Neural progenitor cell (in vitro differentiated cells): Measurements from ENCODE around the gene THSD4. TPM values are rescaled to one million over a fixed set of nuclear protein-coding genes. Genes with fewer than 3 reads are reported as not detected.

ENCODE experiments used
- DNase-seq: peaks from one replicate; pipeline ENCODE4 v3.0.0-alpha.2; 2016; ENCODE audit warnings: low spot score
- H2AFZ ChIP-seq: fragments of 200-600 bp; sonication (generic); replicated peaks from 2 replicates; pipeline ENCODE4 v1.6.1; 2016; ENCODE audit warnings: antibody characterized with exemption
- H3F3A ChIP-seq: fragments of 200-600 bp; sonication (generic); 2 replicates; pipeline ENCODE4 v1.6.1; 2016; ENCODE audit warnings: antibody characterized with exemption, low read depth
- H3K27ac ChIP-seq: fragments of 200-600 bp; sonication (generic); 2 replicates; pipeline ENCODE4 v1.5.1; 2016; ENCODE audit warnings: mild to moderate bottlenecking
- H3K27me3 ChIP-seq: fragments of 200-600 bp; sonication (generic); 2 replicates; pipeline ENCODE4 v1.6.1; 2016; ENCODE audit warnings: mild to moderate bottlenecking, moderate library complexity
- H3K36me3 ChIP-seq: fragments of 200-600 bp; sonication (generic); 2 replicates; pipeline ENCODE4 v1.5.1; 2016
- H3K4me1 ChIP-seq: fragments of 200-600 bp; sonication (generic); 2 replicates; pipeline ENCODE4 v1.6.1; 2016; ENCODE audit warnings: mixed run types
- H3K4me2 ChIP-seq: fragments of 200-600 bp; sonication (generic); 2 replicates; pipeline ENCODE4 v1.6.1; 2016
- H3K4me3 ChIP-seq: fragments of 200-600 bp; sonication (generic); 2 replicates; pipeline ENCODE4 v1.5.1; 2016
- H3K79me2 ChIP-seq: fragments of 200-600 bp; sonication (generic); 2 replicates; pipeline ENCODE4 v1.6.1; 2016; ENCODE audit warnings: low read depth
- H3K9ac ChIP-seq: fragments of 200-600 bp; sonication (generic); 2 replicates; pipeline ENCODE4 v1.6.1; 2016
- H3K9me3 ChIP-seq: fragments of 200-600 bp; sonication (generic); 2 replicates; pipeline ENCODE4 v1.5.1; 2016; ENCODE audit warnings: low read depth
- H4K20me1 ChIP-seq: fragments of 200-600 bp; sonication (generic); 2 replicates; pipeline ENCODE4 v1.6.1; 2016; ENCODE audit warnings: low read depth
- H3K27ac Mint-ChIP-seq: 3 replicates; pipeline ENCODE4 v1.8.0; 2021; ENCODE audit warnings: mixed read lengths
- H3K27me3 Mint-ChIP-seq: 2 replicates; pipeline ENCODE4 v1.8.0; 2022; ENCODE audit warnings: low read depth, mild to moderate bottlenecking, inconsistent platforms, moderate library complexity, mixed read lengths; ENCODE audit not compliant: insufficient read depth
- H3K36me3 Mint-ChIP-seq: 3 replicates; pipeline ENCODE4 v1.8.0; 2021; ENCODE audit warnings: mixed read lengths
- H3K4me1 Mint-ChIP-seq: 3 replicates; pipeline ENCODE4 v1.8.0; 2021; ENCODE audit warnings: mixed read lengths
- H3K4me3 Mint-ChIP-seq: 3 replicates; pipeline ENCODE4 v1.8.0; 2021; ENCODE audit warnings: mild to moderate bottlenecking, moderate library complexity, mixed read lengths
- H3K9me3 Mint-ChIP-seq: 3 replicates; pipeline ENCODE4 v1.8.0; 2020; ENCODE audit warnings: mixed read lengths
- EZH2 ChIP-seq: fragments of 200-600 bp; sonication (generic); IDR thresholded peaks from 2 replicates; pipeline ENCODE4 v1.6.1; 2017; ENCODE audit warnings: antibody characterized with exemption, mild to moderate bottlenecking, moderate library complexity
- EZH2phosphoT487 ChIP-seq: fragments of 200-600 bp; sonication (generic); IDR thresholded peaks from 2 replicates; pipeline ENCODE4 v1.6.1; 2017; ENCODE audit warnings: antibody characterized with exemption
- total RNA-seq: library from RNA; depleted of rRNA; stranded (reverse); fragments of >200 nt; gene quantifications from 2 replicates; pipeline ENCODE4 v1.2.3, GENCODE V29; 2015; ENCODE audit warnings: low replicate concordance
- TF ChIP-seq, protein P1 (sequence below): fragments of 200-600 bp; sonication (generic); IDR thresholded peaks from 2 replicates; pipeline ENCODE4 v1.5.1; 2017; ENCODE audit warnings: antibody characterized with exemption, mild to moderate bottlenecking

The THSD4 gene
- total RNA-seq, 1 donor from 2014 or later = 2.4 TPM

DNA sequence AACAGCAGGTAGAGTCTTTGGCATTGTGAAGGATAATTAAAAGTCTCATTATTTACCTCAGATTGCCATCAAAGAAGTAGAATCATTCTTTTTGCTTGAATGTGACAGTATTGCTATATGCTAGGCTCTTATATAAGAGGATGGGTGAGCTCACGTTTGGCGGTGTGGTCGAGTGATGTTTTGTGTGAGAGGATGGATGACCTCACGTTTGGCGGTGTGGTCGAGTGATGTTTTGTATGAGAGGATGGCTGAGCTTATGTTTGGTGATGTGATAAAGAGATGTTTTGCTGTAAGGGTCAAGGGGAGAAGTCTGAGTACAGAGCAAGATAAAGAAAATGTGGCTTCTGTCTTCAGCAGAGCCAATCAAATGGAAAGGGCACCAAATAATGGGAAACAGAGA, 395.5 kb downstream of the THSD4 start:
- Histone ChIP-seq H3K36me3 (no peaks in the 10 kb centered on the region), H3K9me3 (no peaks in the 10 kb centered on the region), H3F3A (no peaks in the 10 kb centered on the region), H3K27me3 (no peaks in the 10 kb centered on the region), H4K20me1 (no peaks in the 10 kb centered on the region), H3K79me2 (no peaks in the 10 kb centered on the region), H3K27ac (no peak overlapping the region), H3K9ac (no peak overlapping the region), H3K4me1 (no peaks in the 10 kb centered on the region), H3K4me2 (no peak overlapping the region), H2AFZ (no peak overlapping the region), H3K4me3 (no peak overlapping the region)
- Mint-ChIP-seq H3K36me3 (no peaks in the 10 kb centered on the region), H3K4me1 (peaks cover 7% of the 10 kb centered on the region), H3K27ac (no peak overlapping the region), H3K9me3 (no peaks in the 10 kb centered on the region), H3K4me3 (no peak overlapping the region), H3K27me3 (peaks cover 4% of the 10 kb centered on the region)
- no peak for DNase-seq
- TF ChIP-seq EZH2phosphoT487 (no peak), EZH2 (no peak)

DNA sequence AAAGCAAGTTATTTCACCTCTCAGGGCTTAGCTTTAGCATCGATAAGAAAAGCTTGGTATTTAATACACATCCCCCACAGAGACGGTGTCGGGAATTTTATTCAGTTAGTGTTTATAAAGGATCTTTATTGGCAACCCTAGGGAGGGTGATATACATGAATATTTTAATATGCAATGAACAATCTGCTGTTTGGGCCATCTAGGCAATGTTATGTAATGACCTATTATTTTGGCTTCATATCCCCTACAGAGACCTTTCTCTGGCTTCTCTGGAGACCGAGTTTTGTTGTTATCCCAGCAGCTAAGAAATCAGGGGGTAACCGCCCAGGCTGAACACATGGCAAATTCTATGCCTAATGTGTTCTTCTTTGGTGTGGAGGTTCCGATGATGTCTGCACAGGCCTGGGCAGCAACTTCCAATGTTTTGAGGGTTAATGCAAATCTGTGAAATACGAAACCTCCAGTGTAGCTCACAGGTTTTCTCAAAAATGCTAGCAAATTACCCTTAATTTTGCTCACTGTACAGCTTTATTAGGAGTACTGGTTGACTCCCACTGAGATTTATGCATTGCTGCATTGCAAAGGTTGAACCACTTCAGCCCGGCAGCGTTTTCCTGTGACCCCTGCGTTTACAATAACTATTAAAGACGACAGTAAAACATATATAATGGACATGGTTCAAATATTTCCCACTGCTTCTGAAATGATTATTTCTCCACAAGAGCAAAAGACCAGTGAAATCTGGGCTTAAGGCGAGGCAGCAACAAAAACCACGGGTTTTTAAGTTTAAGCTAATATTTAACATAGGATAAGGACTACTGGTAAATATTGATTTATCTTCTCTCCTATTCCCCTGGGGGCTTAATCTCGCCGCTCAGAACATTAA, 396.8 kb downstream of the THSD4 start:
- H3K4me2 ChIP-seq = no peak overlapping the region
- peaks cover 4% of the 10 kb centered on the region for H3K27me3 Mint-ChIP-seq
- peaks cover 8% of the 10 kb centered on the region for H3K4me1 Mint-ChIP-seq

DNA sequence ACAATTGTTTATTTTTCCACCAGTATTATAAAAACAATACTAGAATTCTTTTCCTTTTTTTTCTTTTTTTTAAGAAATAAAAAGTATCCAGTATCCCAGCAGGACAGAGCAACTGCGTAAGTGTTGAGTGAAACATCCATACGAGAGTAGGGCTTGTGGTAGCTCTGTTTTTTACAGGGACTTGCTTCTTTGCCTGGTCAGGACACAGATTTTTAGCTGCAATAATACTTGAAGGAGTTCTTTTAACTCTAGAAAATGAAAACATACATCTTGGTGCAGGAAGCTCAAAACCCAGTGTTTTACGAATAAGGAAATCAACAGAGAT, 397.4 kb downstream of the THSD4 start:
- no peak for DNase-seq
- Mint-ChIP-seq H3K4me1 (peaks cover 8% of the 10 kb centered on the region), H3K36me3 (no peaks in the 10 kb centered on the region), H3K4me3 (no peak overlapping the region), H3K27me3 (peaks cover 4% of the 10 kb centered on the region), H3K27ac (no peak overlapping the region), H3K9me3 (no peaks in the 10 kb centered on the region)
- Histone ChIP-seq H3K9me3 (no peaks in the 10 kb centered on the region), H3K4me2 (no peak overlapping the region), H3K36me3 (no peaks in the 10 kb centered on the region), H4K20me1 (no peaks in the 10 kb centered on the region), H3K79me2 (no peaks in the 10 kb centered on the region), H3K27ac (no peak overlapping the region), H3K4me1 (no peaks in the 10 kb centered on the region), H3K9ac (no peak overlapping the region), H3K4me3 (no peak overlapping the region), H3K27me3 (no peaks in the 10 kb centered on the region), H2AFZ (no peak overlapping the region), H3F3A (no peaks in the 10 kb centered on the region)
- TF ChIP-seq, protein P1, sequence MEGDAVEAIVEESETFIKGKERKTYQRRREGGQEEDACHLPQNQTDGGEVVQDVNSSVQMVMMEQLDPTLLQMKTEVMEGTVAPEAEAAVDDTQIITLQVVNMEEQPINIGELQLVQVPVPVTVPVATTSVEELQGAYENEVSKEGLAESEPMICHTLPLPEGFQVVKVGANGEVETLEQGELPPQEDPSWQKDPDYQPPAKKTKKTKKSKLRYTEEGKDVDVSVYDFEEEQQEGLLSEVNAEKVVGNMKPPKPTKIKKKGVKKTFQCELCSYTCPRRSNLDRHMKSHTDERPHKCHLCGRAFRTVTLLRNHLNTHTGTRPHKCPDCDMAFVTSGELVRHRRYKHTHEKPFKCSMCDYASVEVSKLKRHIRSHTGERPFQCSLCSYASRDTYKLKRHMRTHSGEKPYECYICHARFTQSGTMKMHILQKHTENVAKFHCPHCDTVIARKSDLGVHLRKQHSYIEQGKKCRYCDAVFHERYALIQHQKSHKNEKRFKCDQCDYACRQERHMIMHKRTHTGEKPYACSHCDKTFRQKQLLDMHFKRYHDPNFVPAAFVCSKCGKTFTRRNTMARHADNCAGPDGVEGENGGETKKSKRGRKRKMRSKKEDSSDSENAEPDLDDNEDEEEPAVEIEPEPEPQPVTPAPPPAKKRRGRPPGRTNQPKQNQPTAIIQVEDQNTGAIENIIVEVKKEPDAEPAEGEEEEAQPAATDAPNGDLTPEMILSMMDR = no peak
- TF ChIP-seq EZH2 (no peak), EZH2phosphoT487 (no peak)

More for the DNA sequence above, 396.8 kb downstream of the THSD4 start:
- no peaks in the 10 kb centered on the region for H3K9me3 Mint-ChIP-seq
- no peak overlapping the region for H3K4me3 Mint-ChIP-seq
- Histone ChIP-seq H3K27me3 (no peaks in the 10 kb centered on the region), H4K20me1 (no peaks in the 10 kb centered on the region), H3F3A (no peaks in the 10 kb centered on the region), H3K9ac (no peak overlapping the region), H2AFZ (peak overlapping the region; percentile 23), H3K36me3 (no peaks in the 10 kb centered on the region), H3K79me2 (no peaks in the 10 kb centered on the region), H3K9me3 (no peaks in the 10 kb centered on the region), H3K27ac (no peak overlapping the region), H3K4me1 (no peaks in the 10 kb centered on the region), H3K4me3 (no peak overlapping the region)
- no peak for DNase-seq
- no peaks in the 10 kb centered on the region for H3K36me3 Mint-ChIP-seq
- H3K27ac Mint-ChIP-seq = no peak overlapping the region
- TF ChIP-seq, protein P1 = no peak
- TF ChIP-seq EZH2 (no peak), EZH2phosphoT487 (no peak)
